CD4-positive, alpha-beta T cell treated with Interleukin-15 for 1 hour (primary cell): ENCODE measurements around the gene TBXA2R.
A peak's percentile ranks its signal among the peaks of the same experiment; 100 is the strongest.
"Not testable (repeated sequence)": the region's sequence is repeated elsewhere in the genome, so short reads cannot be mapped to it uniquely, and the experiment has no call there.

Experiments
- DNase-seq: peaks from one replicate; pipeline ENCODE4 v3.0.0-alpha.2; 2020

Gene TBXA2R

DNA sequence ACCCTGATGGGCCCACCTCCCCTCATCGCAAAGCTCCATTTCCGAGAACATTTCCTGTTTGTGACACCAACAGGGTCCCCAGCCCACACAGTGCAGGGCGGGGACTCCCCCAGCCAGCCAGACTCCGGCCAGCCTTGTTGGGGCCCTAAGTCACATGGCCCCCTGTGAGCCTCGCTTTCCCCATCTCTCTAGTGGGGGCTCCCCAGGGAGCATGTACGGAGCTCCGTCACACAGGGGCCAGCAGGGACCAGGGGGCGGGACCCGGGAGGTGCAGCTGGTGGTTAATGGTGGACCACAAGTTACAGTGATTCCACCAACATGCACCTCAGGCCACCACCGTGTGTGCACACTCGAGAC lies 1.7 kb downstream of the TBXA2R start:
- peak; percentile 53 for DNase-seq

DNA sequence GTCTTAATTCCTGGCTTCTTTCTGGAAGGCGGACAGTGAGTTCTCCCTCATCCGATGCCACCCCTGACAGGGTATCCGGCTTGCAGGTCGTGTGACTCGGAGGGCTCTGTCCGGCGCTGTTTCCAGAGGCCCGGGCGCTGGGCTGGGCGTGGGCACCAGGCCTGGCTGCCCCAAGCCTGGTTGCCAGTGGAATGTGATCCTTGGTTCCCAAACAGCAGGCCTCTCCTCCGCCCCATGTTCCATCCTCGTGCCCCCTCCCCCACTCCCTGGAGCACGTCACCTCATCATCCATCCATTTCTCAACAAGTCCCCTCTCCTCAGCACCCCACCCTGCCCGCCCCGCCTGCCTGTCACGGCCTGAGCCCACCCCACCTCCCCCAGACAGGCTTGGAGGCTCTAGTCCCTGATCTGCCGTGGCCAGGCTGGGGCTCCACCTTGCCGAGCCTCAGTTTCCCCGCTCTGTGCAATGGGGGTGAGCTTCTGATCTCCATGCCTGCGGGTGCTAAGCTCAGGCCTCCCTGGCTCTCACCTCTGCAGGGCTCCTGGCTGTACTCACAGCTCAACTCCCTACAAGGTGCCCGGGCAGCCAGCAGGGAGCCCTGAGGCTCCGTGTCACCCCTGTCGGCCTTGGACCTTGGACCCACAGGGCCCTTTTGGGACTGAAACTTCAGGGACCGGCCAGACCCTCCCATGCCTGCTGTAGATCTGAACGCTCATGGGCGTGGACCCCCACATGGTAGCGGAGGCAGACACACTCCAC lies 2.3 kb downstream of the TBXA2R start:
- DNase-seq: no peak

DNA sequence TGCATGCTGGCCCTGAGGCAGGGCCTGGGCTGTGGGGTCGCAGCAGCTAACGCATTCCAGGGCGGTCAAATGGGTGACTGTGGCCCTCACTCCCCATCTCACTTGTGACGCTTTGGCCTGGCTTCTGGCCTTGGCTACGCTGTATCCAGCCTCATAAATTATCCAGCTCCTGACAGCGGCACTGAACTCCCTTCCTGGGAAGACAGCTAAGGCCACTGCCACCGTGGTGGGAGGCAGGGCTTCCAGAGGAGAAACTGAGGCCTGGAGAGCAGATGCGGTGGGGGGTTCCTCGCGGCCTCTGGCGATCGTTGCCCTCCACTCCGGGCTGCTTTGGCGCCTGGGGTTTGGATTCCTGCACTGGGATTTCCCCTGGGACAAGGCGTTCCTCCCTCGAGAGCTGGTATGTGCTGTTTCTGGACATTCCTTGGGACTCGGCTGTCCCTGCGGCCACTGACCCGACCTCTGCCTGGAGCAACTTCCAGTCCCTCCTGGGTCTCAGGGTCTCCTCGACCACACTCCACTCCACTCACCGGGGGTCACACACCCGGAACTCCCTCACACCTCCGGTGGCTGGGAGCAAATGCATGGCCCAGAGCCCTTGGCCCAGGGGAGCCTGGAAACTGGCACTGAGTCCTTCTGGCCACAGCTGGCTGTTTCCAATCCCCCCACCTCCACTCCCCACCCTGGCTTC lies 3.4 kb downstream of the TBXA2R start:
- DNase-seq: no peak

DNA sequence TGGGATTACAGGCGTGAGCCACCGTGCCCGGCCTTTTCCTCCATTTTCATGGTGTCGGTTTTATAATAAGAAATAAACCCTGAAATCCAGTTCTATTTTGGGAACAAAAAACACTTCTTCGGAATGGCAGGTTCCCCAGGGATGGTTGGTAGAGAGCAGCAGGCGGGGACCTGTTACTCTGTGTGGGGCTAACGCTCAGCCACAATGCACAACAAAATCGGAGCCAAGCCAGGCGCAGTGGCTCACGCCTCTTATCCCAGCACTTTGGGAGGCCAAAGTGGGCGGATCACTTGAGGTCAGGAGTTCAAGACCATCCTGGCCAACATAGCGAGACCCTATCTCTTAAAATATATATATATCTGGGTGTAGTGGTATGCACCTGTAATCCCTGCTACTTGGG lies 5.7 kb downstream of the TBXA2R start:
- no peak for DNase-seq

DNA sequence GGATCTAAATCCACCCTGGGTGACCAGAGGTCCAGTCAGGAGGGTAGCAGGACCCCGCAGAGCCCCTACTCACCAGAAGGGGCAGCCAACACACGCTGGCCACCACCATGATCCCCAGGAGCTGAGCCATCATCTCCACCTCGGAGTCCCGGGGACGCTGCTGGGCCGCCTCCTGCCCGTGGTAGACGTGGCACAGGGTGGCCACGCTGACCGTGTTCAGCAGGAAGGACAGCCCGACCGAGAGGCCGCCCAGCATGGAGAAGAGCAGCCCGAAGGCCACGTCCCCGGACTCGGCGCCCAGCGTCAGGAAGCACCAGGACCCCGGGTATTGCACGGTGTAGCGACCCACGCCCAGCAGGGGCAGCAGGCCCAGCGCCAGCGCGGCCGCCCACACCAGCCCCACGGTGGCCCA lies 6.9 kb downstream of the TBXA2R start:
- no peak for DNase-seq

DNA sequence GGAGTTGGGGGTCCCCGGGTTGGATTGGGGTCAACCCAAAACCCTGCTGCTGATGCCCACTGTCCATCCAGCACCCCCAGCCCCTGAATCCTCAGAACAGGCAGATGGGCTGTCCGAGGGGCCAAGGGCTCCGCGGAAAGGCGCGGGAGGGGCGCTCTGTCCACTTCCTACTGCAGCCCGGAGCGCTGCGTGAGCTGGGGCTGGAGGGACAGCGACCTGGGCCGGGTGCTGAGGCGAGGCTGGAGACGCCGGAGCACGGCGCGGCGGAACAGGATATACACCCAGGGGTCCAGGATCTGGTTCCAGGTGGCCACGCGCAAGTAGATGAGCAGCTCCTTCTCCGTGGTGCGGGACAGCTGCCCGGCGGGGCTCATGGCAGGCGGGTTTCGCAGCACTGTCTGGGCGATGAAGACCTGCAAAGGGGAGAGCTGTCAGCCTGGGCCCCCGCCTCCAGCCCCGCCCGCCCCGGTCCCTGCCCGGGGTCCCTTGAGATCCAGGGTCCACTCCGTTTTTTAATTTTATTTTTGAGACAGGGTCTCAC lies 11.1 kb downstream of the TBXA2R start:
- DNase-seq: no peak

DNA sequence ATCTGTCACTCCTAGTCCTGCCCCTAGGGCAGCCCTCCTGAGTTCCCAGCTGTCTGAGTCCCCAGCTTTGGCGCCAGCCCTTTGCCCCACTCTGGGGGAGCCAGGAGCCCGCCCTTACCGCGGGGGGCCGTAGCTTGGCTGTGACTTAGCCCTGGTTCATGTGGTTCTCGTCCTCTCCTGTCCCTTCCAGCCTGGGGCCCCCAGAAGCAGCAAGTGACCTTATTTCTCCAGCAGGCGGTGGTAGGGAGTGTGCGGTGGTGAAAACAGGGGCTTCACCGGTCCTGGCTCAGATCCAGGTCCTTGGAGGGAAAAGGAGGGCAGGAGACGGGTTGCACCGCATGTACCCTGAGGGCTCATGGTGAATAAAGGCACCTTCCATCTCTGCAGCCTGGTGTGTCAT lies 13.5 kb downstream of the TBXA2R start:
- DNase-seq: no peak

DNA sequence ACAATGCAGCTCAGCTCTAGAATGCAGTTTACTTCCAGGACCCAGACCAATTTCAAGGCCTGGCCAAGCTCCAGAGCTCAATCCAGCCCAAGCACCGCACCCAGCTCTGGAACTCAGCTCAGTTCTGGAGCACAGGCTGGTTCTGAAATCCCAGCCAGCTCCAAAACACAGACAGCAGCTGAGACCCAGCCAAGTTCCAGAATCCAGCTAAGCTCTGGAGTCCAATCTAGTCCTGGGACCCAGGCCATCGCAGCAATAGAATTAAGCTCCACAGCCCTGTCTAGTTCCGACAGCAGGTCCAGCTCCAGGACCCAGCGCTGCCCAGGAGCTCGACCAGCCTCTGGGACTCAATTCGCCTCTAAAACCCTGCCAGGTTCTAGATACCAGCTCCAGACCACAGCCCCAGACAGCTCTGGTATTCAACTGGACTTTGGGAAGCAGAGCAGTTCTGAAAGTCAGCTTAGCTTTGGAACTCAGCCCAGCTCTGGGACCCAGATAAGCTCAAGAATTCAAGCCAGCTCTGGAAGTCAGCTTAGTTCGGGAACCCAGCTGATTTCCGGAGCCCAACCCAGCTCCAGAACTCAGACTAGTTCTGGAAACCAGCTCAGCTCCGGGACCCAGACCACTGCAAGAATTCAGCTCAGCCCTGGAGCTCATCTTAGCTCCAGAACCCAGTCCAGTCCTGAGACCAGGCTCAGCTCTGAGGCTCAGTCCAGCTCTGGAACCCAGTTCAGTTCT lies 14.6 kb downstream of the TBXA2R start:
- DNase-seq: no peak

DNA sequence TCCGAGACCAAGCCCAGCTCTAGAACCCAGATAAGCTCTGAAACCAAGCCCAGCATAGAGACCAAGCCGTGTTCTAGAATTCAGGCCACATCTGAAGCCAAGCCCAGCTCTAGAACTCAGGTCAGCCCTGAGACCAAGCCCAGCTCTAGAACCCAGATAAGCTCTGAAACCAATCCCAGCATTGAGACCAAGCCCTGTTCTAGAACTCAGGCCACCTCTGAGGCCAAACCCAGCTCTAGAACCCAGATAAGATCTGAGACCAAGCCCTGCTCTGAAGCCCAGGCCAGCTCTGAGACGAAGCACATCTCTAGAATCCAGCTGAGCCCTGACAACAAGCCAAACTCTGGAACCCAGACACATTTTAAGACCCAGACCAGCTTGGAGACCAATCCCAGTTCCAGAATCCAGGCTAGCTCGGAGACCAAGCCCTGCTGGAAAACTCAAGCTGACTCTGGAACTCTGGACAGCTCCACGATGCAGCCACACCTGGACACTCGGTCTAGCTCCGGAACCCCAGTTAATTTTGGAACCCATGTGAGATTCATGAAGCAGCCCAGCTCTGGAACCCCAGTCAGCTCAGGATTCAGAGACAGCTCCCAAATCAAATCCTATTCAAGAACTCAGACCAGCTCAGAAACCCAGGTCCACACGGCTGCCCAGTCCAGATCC lies 15.6 kb downstream of the TBXA2R start:
- no peak for DNase-seq

DNA sequence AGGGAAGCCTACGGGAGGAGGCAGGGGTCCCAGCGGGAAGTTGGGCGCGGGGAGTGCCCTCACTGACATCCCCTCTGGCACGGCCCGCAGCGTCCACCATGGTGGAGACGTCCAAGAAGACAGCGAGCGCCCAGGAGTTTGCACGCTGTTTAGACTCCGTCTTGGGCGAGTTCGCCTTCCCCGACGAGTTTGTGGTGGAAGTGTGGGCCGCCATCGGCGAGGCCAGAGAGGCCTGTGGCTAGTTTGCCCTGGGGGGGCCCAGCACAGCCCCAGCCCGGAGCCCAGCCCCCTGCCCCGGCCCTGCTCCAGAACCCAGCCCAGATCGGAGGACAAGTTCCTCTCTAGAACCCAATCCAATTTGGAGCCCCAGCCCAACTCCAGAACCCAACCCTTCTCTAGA lies 16.7 kb downstream of the TBXA2R start:
- DNase-seq: no peak

DNA sequence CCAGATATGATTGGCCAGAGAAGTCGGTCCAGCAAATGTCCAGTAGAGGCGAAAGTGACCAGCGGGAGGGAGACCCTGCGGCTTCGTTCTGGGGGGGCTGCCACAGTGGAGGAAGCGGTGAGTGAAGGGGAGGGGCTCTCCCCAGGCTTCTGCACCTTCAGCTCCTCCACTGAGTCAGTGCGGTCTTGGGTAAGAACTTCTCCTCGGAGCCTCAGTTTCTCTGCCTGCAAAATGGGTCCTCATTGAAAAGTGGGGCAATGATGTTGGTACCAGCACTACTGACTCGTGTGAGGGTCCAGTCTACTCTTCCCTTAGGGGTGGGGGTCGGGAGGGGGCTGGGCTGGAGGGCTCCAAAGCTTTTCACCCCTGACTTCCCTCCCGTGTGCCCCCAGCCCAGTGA lies 17.2 kb downstream of the TBXA2R start:
- DNase-seq: no peak

DNA sequence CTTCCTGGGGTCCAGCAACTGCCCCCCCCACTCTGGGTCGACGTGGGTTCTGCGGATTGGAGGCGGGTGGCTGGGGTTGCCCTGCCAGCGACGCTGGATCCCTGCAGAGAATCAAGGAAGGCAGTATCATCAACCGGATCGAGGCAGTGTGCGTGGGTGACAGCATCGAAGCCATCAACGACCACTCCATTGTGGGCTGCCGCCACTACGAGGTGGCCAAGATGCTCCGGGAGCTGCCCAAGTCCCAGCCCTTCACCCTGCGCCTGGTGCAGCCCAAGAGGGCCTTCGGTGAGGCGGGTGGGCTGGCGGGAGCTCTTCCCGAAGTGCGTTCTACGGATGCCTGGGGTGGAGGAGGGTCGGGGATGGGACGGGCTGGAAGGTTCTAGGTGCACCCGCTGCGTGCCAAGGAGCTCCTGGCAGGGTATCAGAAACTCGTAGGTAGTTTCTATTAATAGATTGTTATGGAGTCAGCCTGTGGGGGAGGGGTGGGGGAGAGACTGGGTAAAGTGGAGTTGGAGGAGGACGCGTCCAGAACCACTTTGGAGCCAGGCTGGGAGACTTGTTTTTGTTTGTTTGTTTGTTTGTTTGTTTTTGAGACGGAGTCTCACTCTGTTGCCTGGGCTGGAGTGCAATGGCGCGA lies 19.8 kb downstream of the TBXA2R start:
- DNase-seq: no peak

DNA sequence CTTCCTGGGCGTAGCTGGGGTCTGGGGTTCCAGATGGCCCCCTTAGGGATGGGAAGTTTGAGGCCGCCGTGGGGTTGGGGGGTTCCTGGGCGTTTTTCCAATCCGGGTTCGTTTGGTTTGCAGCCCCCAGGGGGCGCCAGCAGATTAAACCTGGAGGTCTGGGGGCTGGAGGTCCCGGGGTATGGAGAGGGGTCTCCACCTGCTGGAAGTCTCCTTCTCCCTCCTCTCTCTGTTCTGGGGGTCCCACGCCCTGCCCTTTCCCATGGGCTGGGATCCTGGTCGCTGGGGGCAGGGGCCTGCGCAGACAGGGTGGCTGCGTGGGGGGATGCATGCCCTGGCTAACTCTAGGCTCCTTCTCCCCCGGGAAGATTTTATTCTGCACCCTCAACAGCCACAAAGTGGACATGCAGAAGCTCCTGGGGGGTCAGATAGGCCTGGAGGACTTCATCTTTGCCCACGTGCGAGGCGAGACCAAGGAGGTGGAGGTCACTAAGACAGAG lies 20.5 kb downstream of the TBXA2R start:
- peak; percentile 33 for DNase-seq

DNA sequence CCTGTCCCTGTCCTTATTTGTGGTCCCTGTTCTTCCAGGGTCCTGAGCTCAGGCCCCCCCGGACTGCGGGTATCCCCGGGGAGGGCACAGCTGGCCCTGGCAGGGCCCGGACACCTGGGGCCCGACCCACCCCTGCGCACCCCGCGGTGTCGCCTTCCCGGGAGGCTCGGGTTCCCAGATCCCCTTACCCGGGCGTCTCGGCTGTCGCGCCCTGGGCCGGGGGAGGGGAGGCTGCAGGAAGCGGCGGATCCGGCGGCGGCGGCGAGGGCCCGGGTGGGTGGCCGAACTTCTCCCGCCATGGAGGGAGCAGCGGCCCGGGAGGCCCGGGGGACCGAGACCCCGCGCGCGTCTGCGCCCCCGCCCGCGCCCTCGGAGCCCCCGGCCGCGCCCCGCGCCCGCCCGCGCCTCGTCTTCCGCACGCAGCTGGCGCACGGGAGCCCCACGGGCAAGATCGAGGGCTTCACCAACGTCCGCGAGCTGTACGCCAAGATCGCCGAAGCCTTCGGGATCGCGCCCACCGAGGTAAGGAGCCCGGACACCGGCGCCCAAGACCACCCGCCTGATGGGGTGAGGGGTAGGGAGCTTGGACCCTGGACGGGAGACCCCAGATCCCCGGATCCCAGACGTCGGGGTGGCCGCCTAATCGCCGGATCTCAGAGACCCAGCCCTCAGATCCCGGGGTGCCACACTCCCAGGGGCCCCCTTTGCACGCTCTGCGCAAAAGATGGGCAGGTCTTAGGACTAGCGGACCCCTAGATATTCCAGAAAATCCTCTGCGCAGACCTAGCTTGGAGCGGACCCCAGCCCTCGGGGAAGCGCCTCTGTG lies 21.2 kb downstream of the TBXA2R start, which contains the start of gene GIPC3:
TSS of gene GIPC3 (plus strand) at position 178 of the 826 bp plus-strand sequence. CDS start at position 298, 120 bp downstream.
- DNase-seq: no peak

DNA sequence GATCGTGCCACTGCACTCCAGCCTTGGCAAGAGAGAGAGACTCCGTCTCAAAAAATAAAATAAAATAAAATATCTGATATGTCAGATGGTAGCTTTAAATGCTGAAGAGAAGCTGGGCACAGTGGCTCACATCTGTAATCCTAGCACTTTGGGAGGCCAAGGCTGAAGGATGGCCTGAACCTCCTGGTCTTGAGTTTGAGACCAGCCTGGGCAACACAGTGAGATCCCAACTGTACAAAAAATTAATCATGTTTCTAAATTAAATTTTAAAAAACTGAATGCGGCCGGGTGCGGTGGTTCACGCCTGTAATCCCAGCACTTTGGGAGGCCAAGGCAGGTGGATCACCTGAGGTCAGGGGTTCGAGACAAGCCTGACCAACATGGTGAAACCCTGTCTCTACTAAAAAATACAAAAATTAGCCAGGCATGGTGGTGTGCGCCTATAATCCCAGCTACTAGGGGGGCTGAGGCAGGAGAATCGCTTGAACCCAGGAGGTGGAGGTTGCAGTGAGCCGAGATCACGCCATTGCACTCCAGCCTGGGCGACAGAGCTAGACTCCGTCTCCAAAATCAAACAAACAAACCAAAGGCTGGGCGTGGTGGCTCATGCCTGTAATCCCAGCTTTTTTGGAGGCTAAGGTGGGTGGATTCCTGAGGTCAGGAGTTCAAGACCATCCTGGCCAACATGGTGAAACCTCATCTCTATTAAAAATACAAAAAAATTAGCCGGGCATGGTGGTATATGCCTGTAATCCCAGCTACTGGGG lies 22.5 kb downstream of the TBXA2R start:
- not testable (repeated sequence) for DNase-seq

DNA sequence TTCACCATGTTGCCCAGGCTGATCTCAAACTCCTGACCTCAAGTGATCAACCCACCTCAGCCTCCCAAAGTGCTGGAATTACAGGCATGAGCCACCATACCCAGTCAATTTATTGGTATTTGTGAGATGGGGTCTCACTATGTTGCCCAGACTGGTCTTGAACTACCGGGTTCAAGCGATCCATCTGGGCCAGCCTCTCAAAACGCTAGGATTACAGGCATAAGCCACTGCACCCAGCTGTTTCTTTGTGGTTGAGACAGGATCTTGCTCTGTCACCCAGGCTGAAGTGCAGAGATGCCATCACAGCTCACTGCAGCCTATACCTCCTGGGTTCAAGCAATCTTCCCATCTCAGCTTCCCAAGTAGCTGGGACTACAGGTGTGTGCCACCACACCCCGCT lies 24.9 kb downstream of the TBXA2R start:
- DNase-seq: not testable (repeated sequence)

DNA sequence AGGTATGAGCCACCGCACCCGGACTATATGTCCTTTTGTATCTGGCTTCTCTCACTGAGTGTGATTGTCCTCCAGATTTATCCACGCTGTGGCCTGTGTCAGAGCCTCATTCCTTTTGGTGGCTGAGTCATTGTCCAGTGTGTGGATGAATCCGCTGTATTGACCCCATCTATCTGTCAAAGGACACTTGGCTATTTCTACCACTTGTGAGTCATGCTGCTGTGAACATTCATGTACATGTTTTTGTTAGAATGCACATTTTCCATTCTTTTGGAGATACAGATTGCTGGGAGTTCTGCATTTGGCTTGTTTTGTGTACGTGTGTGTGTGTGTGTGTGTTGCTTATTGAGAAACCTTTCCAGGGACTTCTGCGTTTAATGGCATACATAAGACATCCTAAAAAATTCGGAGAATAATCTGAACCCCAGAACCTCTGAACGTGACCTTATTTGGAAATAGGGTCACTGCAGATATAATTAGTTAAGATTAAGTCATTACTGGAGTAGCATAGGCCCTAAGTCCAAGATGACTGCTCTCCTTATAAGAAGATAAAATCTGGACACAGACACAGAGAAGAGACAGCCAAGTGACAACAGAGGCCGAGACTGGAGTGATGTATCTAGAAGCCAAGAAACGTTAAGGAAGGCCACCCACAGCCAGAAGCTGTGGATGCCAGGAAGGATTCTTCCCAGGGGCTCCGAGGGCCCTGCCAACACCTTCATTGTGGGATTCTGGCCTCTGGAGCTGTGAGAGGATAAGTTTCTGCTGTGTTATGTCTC lies 26.3 kb downstream of the TBXA2R start:
- DNase-seq: no peak

DNA sequence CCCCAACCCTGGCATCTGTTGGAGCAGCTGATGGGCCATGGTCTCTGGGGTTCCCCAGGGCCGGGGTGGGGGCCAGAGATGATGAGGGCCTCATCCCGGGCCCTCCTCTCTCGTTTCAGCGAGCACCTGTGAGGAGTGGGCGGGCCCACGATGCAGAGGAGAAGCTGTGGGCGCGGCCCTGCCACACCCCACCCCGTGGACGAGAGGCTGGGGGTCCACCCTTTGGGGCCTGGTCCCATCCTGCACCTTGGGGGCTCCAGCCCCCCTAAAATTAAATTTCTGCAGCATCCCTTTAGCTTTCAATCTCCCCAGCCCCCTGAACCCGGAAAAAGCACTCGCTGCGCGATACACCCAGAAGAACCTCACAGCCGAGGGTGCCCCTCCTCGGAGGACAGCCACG lies 28.3 kb downstream of the TBXA2R start:
- no peak for DNase-seq

DNA sequence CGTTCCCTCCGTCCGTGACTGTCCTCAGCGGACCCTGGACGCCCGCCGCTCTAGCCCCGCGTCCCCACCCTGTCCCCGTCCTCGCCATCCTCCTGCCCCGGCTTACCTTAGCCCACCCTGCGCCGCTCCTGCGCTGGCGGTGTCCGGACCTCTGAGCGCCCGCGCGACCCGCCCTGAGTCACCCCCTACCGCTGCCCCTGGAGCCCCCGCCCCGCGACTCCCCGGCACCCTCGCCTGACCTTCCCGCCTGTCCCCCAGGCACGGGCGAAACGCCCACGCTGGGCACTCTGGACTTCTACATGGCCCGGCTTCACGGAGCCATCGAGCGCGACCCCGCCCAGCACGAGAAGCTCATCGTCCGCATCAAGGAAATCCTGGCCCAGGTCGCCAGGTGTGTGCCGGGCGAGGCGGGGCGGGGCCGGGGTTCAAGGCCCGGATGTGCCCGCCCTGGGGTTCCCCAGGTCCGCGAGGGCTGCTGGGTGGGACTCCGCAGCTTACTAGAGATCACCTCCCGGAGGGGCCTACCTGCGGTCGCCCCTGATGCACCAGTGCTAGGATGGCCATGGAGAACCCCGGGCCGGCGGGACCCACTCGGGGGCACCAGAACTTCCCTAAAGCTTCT lies 28.8 kb downstream of the TBXA2R start:
- no peak for DNase-seq
